Fibroblast of villous mesenchyme (primary cell): ENCODE data around the gene P2RX3. TPM values are rescaled to one million over a fixed set of nuclear protein-coding genes. Genes with fewer than 3 reads are reported as not detected.

Experiments
- DNase-seq: peaks from one replicate; pipeline ENCODE4 v3.0.0-alpha.2; 2010; ENCODE audit warnings: low read depth
- H3K4me3 ChIP-seq: 2 replicates; pipeline ENCODE4 v1.5.1; 2011; ENCODE audit warnings: low read depth, mild to moderate bottlenecking, low read length
- CTCF ChIP-seq: IDR thresholded peaks from 2 replicates; pipeline ENCODE4 v1.5.1; 2012; ENCODE audit warnings: low read depth, mild to moderate bottlenecking, low read length; ENCODE audit not compliant: insufficient read depth
- total RNA-seq: library from RNA; depleted of rRNA; stranded (reverse); fragments of >200 nt; gene quantifications from 2 replicates; pipeline ENCODE4 v1.2.3, GENCODE V29; 2012

Gene P2RX3
- total RNA-seq, 1 donor: not detected

- TF ChIP-seq CTCF: no peak
- DNase-seq: no peak
- no peak overlapping the region for H3K4me3 ChIP-seq
Measured at GRCh38 chr11:57306161-57306876, 31.8 kb upstream of the P2RX3 start.

- DNase-seq: no peak
- TF ChIP-seq CTCF: no peak
- no peak overlapping the region for H3K4me3 ChIP-seq
Measured at GRCh38 chr11:57306940-57307565, 31.1 kb upstream of the P2RX3 start.

- no peak for TF ChIP-seq CTCF
- no peak for DNase-seq
- H3K4me3 ChIP-seq: no peak overlapping the region
Measured at GRCh38 chr11:57307666-57308270, 30.4 kb upstream of the P2RX3 start.

- H3K4me3 ChIP-seq: no peak overlapping the region
- DNase-seq: no peak
- TF ChIP-seq CTCF: no peak
Measured at GRCh38 chr11:57308426-57309060, 29.6 kb upstream of the P2RX3 start.

- TF ChIP-seq CTCF: no peak
- H3K4me3 ChIP-seq: no peak overlapping the region
- DNase-seq: no peak
Measured at GRCh38 chr11:57309106-57310059, 28.8 kb upstream of the P2RX3 start.

GRCh38 chr11:57310091-57310490 lies 28.1 kb upstream of the P2RX3 start:
- peak overlapping the region; percentile 63 for H3K4me3 ChIP-seq
- no peak for DNase-seq
- no peak for TF ChIP-seq CTCF
